Activated naive CD8-positive, alpha-beta T cell treated with anti-CD3 and anti-CD28 coated beads, Interleukin-2, amount 50 U/mL, for 24 hours (primary cell): ENCODE data around the gene AAMDC.
"Not testable (repeated sequence)": the region's sequence is repeated elsewhere in the genome, so short reads cannot be mapped to it uniquely, and the experiment has no call there.

Experiments used
- ATAC-seq: fragments of 150-1000 bp; cut with Tn5 transposase; one replicate; pipeline ENCODE4 v1.10.0; 2021
- DNase-seq: peaks from one replicate; pipeline ENCODE4 v3.0.0; 2021
- H3K27ac Mint-ChIP-seq: one replicate; pipeline ENCODE4 v1.8.0; 2021; ENCODE audit warnings: mild to moderate bottlenecking, mixed read lengths
- H3K27me3 Mint-ChIP-seq: one replicate; pipeline ENCODE4 v1.8.0; 2021; ENCODE audit warnings: mixed read lengths
- H3K36me3 Mint-ChIP-seq: one replicate; pipeline ENCODE4 v1.8.0; 2021; ENCODE audit warnings: low read depth, mixed read lengths
- H3K4me1 Mint-ChIP-seq: one replicate; pipeline ENCODE4 v1.8.0; 2021; ENCODE audit warnings: mixed read lengths
- H3K4me3 Mint-ChIP-seq: one replicate; pipeline ENCODE4 v1.8.0; 2021; ENCODE audit warnings: mild to moderate bottlenecking, moderate library complexity, mixed read lengths
- H3K9me3 Mint-ChIP-seq: one replicate; pipeline ENCODE4 v1.8.0; 2021; ENCODE audit warnings: mixed read lengths

AAMDC gene

GRCh38 chr11:77886401-77886800 is 65.5 kb downstream of the AAMDC start:
- ATAC-seq (no peak), DNase-seq (no peak)
- Mint-ChIP-seq H3K36me3 (peaks cover 29% of the 10 kb centered on the region), H3K27me3 (no peaks in the 10 kb centered on the region), H3K4me1 (no peaks in the 10 kb centered on the region), H3K4me3 (no peak overlapping the region), H3K27ac (no peak overlapping the region), H3K9me3 (no peaks in the 10 kb centered on the region)

- DNase-seq, H3K4me1 Mint-ChIP-seq, ATAC-seq, H3K27me3 Mint-ChIP-seq, H3K4me3 Mint-ChIP-seq, H3K27ac Mint-ChIP-seq, H3K9me3 Mint-ChIP-seq: not testable (repeated sequence)
- peaks cover 35% of the 10 kb centered on the region for H3K36me3 Mint-ChIP-seq
Observed at GRCh38 chr11:77889045-77889444, 68.1 kb downstream of the AAMDC start.

GRCh38 chr11:77890100-77890614 is 69.2 kb downstream of the AAMDC start:
- not testable (repeated sequence) for DNase-seq, H3K4me1 Mint-ChIP-seq, H3K9me3 Mint-ChIP-seq, ATAC-seq, H3K4me3 Mint-ChIP-seq, H3K27ac Mint-ChIP-seq, H3K27me3 Mint-ChIP-seq
- peaks cover 37% of the 10 kb centered on the region for H3K36me3 Mint-ChIP-seq

GRCh38 chr11:77890619-77891056 is 69.7 kb downstream of the AAMDC start:
- not testable (repeated sequence) for H3K4me1 Mint-ChIP-seq, H3K27ac Mint-ChIP-seq

GRCh38 chr11:77891256-77891655 is 70.3 kb downstream of the AAMDC start:
- not testable (repeated sequence) for H3K9me3 Mint-ChIP-seq, H3K4me3 Mint-ChIP-seq, DNase-seq, H3K4me1 Mint-ChIP-seq, H3K27me3 Mint-ChIP-seq, ATAC-seq, H3K27ac Mint-ChIP-seq
- peaks cover 33% of the 10 kb centered on the region for H3K36me3 Mint-ChIP-seq

More at GRCh38 chr11:77890619-77891056, 69.7 kb downstream of the AAMDC start:
- not testable (repeated sequence) for DNase-seq, H3K4me3 Mint-ChIP-seq, H3K9me3 Mint-ChIP-seq, ATAC-seq, H3K27me3 Mint-ChIP-seq
- H3K36me3 Mint-ChIP-seq = peaks cover 37% of the 10 kb centered on the region

GRCh38 chr11:77891703-77892102 is 70.8 kb downstream of the AAMDC start:
- peaks cover 29% of the 10 kb centered on the region for H3K36me3 Mint-ChIP-seq

GRCh38 chr11:77894949-77895348 is 74.0 kb downstream of the AAMDC start:
- not testable (repeated sequence) for H3K27ac Mint-ChIP-seq, DNase-seq, H3K9me3 Mint-ChIP-seq, H3K4me1 Mint-ChIP-seq, ATAC-seq, H3K4me3 Mint-ChIP-seq, H3K27me3 Mint-ChIP-seq
- H3K36me3 Mint-ChIP-seq = peaks cover 18% of the 10 kb centered on the region

More at GRCh38 chr11:77891703-77892102, 70.8 kb downstream of the AAMDC start:
- DNase-seq, H3K4me3 Mint-ChIP-seq, ATAC-seq, H3K9me3 Mint-ChIP-seq, H3K27ac Mint-ChIP-seq, H3K27me3 Mint-ChIP-seq, H3K4me1 Mint-ChIP-seq: not testable (repeated sequence)

- H3K4me1 Mint-ChIP-seq = no peaks in the 10 kb centered on the region
- H3K27me3 Mint-ChIP-seq = no peaks in the 10 kb centered on the region
- H3K4me3 Mint-ChIP-seq = no peak overlapping the region
- H3K27ac Mint-ChIP-seq = no peak overlapping the region
- H3K9me3 Mint-ChIP-seq = no peaks in the 10 kb centered on the region
- ATAC-seq (no peak), DNase-seq (no peak)
- peaks cover 14% of the 10 kb centered on the region for H3K36me3 Mint-ChIP-seq
Observed at GRCh38 chr11:77908835-77909234, 87.9 kb downstream of the AAMDC start.

GRCh38 chr11:77909277-77909676 is 88.3 kb downstream of the AAMDC start:
- no peak for DNase-seq
- H3K27ac Mint-ChIP-seq = no peak overlapping the region
- no peaks in the 10 kb centered on the region for H3K4me1 Mint-ChIP-seq
- H3K36me3 Mint-ChIP-seq = peaks cover 12% of the 10 kb centered on the region
- H3K9me3 Mint-ChIP-seq = no peaks in the 10 kb centered on the region
- no peak overlapping the region for H3K4me3 Mint-ChIP-seq
- no peak for ATAC-seq
- H3K27me3 Mint-ChIP-seq = no peaks in the 10 kb centered on the region

- not testable (repeated sequence) for H3K4me1 Mint-ChIP-seq, H3K27ac Mint-ChIP-seq, ATAC-seq, H3K27me3 Mint-ChIP-seq, DNase-seq, H3K9me3 Mint-ChIP-seq, H3K4me3 Mint-ChIP-seq
- peaks cover 14% of the 10 kb centered on the region for H3K36me3 Mint-ChIP-seq
Observed at GRCh38 chr11:77910828-77911227, 89.9 kb downstream of the AAMDC start.

GRCh38 chr11:77913608-77914306 is 92.8 kb downstream of the AAMDC start:
- not testable (repeated sequence) for H3K27me3 Mint-ChIP-seq, H3K27ac Mint-ChIP-seq, DNase-seq, ATAC-seq, H3K4me3 Mint-ChIP-seq, H3K4me1 Mint-ChIP-seq, H3K9me3 Mint-ChIP-seq
- peaks cover 23% of the 10 kb centered on the region for H3K36me3 Mint-ChIP-seq

- not testable (repeated sequence) for H3K4me3 Mint-ChIP-seq, ATAC-seq, H3K4me1 Mint-ChIP-seq, H3K27me3 Mint-ChIP-seq, H3K9me3 Mint-ChIP-seq, DNase-seq, H3K27ac Mint-ChIP-seq
- peaks cover 26% of the 10 kb centered on the region for H3K36me3 Mint-ChIP-seq
Observed at GRCh38 chr11:77914307-77914791, 93.4 kb downstream of the AAMDC start.

GRCh38 chr11:77917713-77918112 is 96.8 kb downstream of the AAMDC start:
- peaks cover 19% of the 10 kb centered on the region for H3K36me3 Mint-ChIP-seq
- H3K9me3 Mint-ChIP-seq, H3K4me3 Mint-ChIP-seq: not testable (repeated sequence)

More at GRCh38 chr11:77917713-77918112, 96.8 kb downstream of the AAMDC start:
- not testable (repeated sequence) for DNase-seq, ATAC-seq, H3K27me3 Mint-ChIP-seq, H3K4me1 Mint-ChIP-seq, H3K27ac Mint-ChIP-seq
